ENCODE data around the gene SPRTN.

Gene SPRTN

DNA sequence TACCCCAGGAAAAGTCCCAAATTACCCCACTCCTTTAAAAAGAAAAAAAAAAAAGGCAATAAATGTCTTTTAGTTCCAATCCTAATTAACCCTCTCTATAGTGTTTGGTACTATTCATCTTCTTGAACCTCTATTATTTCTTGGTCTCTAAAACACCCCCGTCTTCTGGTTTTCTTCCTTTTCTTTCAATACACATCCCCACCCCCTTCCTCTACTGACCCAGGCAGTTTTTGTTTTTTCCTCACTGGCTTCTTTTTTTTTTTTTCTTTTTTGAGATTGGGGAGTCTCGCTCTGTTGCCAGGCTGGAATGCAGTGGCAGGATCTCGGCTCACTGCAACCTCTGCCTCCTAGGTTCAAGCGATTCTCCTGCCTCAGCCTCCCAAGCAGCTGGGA, 57.9 kb downstream of the SPRTN start:
- TF ChIP-seq, protein P1, sequence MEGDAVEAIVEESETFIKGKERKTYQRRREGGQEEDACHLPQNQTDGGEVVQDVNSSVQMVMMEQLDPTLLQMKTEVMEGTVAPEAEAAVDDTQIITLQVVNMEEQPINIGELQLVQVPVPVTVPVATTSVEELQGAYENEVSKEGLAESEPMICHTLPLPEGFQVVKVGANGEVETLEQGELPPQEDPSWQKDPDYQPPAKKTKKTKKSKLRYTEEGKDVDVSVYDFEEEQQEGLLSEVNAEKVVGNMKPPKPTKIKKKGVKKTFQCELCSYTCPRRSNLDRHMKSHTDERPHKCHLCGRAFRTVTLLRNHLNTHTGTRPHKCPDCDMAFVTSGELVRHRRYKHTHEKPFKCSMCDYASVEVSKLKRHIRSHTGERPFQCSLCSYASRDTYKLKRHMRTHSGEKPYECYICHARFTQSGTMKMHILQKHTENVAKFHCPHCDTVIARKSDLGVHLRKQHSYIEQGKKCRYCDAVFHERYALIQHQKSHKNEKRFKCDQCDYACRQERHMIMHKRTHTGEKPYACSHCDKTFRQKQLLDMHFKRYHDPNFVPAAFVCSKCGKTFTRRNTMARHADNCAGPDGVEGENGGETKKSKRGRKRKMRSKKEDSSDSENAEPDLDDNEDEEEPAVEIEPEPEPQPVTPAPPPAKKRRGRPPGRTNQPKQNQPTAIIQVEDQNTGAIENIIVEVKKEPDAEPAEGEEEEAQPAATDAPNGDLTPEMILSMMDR (IDR thresholded peaks at IDR 0.05; ENCODE audit: borderline replicate concordance, insufficient read depth, low read depth, low read length), result no peak
- no peak overlapping the region for H3K4me3 ChIP-seq (ENCODE audit: low read depth, low read length)

DNA sequence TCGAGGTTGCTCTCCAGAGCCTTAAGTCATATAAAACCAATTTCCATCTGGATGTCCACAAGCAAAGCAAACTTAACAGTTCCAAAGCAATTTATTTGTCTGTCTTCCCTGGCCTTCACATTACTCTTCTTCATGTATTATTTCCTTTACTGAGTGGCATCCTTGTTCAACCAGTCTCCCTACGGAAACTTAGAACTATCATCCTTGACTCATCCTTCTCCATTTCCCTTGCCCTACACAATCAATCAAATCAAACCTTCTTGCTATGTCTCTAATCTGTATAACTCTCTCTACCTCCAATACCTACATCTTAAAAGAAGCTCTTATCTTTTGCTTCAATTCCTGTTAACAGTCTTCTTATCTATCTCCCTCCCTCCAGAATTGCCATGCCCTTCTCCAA, 58.5 kb downstream of the SPRTN start:
- TF ChIP-seq, protein P1 (IDR thresholded peaks at IDR 0.05; ENCODE audit: borderline replicate concordance, insufficient read depth, low read depth, low read length), result no peak
- no peak overlapping the region for H3K4me3 ChIP-seq (ENCODE audit: low read depth, low read length)

DNA sequence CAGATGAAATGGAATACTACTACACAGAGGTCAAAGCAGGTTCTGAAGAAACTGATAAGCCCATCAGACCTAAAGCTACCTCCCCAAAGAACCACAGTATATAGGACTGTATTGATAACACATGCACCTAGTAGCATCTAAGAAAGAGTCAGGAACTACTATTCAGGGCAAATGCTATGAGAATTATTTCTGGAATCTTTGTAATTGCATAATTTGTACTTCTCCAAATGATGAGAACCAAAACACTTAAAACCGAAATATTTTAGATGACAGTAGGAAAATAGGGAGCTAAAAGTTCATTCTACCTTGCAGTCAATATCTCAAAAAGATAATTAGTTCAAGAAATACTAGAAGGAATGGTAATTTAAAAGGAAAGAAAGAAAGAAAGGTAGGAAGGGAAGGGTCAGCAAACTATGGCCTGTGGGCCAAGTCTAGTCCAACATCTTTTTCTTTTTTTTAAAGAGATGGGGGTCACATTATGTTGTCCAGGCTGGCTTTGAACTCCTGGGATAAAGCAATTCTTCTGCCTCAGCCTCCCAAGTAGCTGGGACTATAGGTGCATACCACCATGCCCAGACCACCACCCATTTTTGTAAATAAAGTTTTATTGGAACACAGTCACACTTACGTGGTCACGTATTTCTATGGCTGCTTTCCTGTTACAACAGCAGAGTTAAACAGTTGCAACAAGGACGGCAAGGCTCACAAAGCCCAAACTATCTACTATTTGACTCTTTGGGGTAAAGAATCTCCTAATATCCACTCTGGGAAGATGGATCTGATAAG, 60.0 kb downstream of the SPRTN start:
- TF ChIP-seq, protein P1 (IDR thresholded peaks at IDR 0.05; ENCODE audit: borderline replicate concordance, insufficient read depth, low read depth, low read length), result no peak
- no peak overlapping the region for H3K4me3 ChIP-seq (ENCODE audit: low read depth, low read length)

DNA sequence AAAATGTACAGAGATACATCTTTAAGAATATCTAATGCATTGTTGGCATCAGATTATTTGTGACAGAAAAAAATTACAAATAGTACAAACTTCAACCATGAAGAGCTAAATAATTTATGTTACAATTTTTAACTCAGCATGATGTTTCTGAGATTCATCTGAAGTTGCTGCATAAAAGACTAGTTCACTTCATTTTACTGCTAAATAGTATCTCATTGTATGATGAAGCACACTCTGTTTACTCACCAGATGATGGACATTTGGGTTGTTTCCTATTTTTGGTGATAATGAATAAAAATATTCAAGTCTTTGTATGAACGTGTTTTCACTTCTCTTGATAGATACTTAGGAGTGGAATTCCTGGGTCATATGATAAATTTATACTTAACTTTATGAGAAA, 63.4 kb downstream of the SPRTN start:
- H3K4me3 ChIP-seq (ENCODE audit: low read depth, low read length), result no peak overlapping the region
- TF ChIP-seq, protein P1 (IDR thresholded peaks at IDR 0.05; ENCODE audit: borderline replicate concordance, insufficient read depth, low read depth, low read length), result no peak

DNA sequence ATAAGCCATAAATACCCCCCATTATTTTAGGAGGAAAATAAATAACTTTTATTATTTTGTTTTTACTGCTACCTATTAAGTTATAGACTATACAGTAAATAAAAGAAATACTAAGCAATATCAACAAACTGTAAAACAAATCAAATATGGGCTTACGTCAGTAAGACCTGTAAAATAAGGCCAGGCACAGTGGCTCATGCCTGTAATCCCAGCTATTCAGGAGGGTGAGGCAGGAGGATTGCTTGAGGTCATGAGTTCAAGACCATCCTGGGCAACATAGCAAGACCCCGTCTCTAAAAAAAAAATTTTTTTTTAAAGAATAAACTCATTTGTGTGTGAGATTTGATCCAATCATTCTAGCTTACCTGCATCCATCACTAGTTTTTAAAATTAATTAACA, 66.2 kb downstream of the SPRTN start:
- TF ChIP-seq, protein P1 (IDR thresholded peaks at IDR 0.05; ENCODE audit: borderline replicate concordance, insufficient read depth, low read depth, low read length), result no peak
- H3K4me3 ChIP-seq (ENCODE audit: low read depth, low read length), result no peak overlapping the region

All from GM12875 (cell line).